A549 (cell line): ENCODE data around the gene IL1F10. TPM values are rescaled to one million over a fixed set of nuclear protein-coding genes. Genes with fewer than 3 reads are reported as not detected.

Experiments used
- ATAC-seq, 2 experiments: fragments of 200-7000 bp in 1 of 2; fragments of >200 bp in 1 of 2; cut with Nextera tagmentation in 1 of 2; cut with Tn5 transposase in 1 of 2; 3 replicates each; pipeline versions ENCODE4 v1.8.0 to v1.9.1; 2018 to 2020; ENCODE audit warnings: mild to moderate bottlenecking in 1 of 2, moderate library complexity in 1 of 2
- CTCF ChIA-PET: fragments of 300-600 bp; sonication (Branson Sonifier 250); formaldehyde crosslinking; extraction: SDS; loops from one replicate; lab custom pipeline; 2021; ENCODE audit warnings: antibody characterized with exemption, inconsistent platforms; lab: Yijun Ruan, JAX
- POLR2A ChIA-PET: fragments of 350-600 bp; formaldehyde crosslinking; extraction: SDS; loops from one replicate; lab custom pipeline; 2021; ENCODE audit warnings: antibody characterized with exemption, inconsistent platforms; lab: Yijun Ruan, JAX
- DNase-seq, 2 experiments: peaks; one replicate each; pipeline versions ENCODE4 v3.0.0 to v3.0.0-alpha.2; 2011 to 2016; ENCODE audit warnings: low read depth in 1 of 2, low spot score in 1 of 2
- FAIRE-seq: peaks from 2 replicates; lab custom pipeline; 2011; peaks lifted over from hg19 to GRCh38; lab: Jason Lieb, UNC
- H3K27ac ChIP-seq, 2 experiments: fragments of >200 bp; sonication (Bioruptor Twin); formaldehyde crosslinking; 3 replicates each; pipeline ENCODE4 v1.5.1; 2016 to 2017
- H3K4me1 ChIP-seq: fragments of >200 bp; sonication (Bioruptor Twin); formaldehyde crosslinking; 3 replicates; pipeline ENCODE4 v1.6.1; 2016
- H3K4me2 ChIP-seq: fragments of >200 bp; sonication (Bioruptor Twin); formaldehyde crosslinking; 3 replicates; pipeline ENCODE4 v1.6.1; 2016
- H3K4me3 ChIP-seq: fragments of >200 bp; sonication (Bioruptor Twin); formaldehyde crosslinking; 3 replicates; pipeline ENCODE4 v1.5.1; 2016
- H3K9me3 ChIP-seq: fragments of >200 bp; sonication (Bioruptor Twin); formaldehyde crosslinking; 3 replicates; pipeline ENCODE4 v1.6.1; 2016
- CBX2 ChIP-seq: fragments of 200-600 bp; sonication (generic); IDR thresholded peaks from 2 replicates; pipeline ENCODE4 v1.6.1; 2016; ENCODE audit warnings: low read depth, mild to moderate bottlenecking, borderline replicate concordance
- CHD2 ChIP-seq: fragments of 150-350 bp; IDR thresholded peaks from 2 replicates; pipeline ENCODE4 v1.6.1; 2014; ENCODE audit warnings: low read length; ENCODE audit not compliant: partially characterized antibody
- E2F6 ChIP-seq: IDR thresholded peaks from 2 replicates; pipeline ENCODE4 v1.6.1; 2012; ENCODE audit warnings: low read depth, borderline replicate concordance
- EHMT2 ChIP-seq: fragments of 200-600 bp; sonication (generic); IDR thresholded peaks from 2 replicates; pipeline ENCODE4 v1.6.1; 2016; ENCODE audit warnings: antibody characterized with exemption, low read depth, mild to moderate bottlenecking, moderate library complexity
- FOSB ChIP-seq: fragments of 250-450 bp; sonication (Bioruptor Pico); IDR thresholded peaks from 2 replicates; pipeline ENCODE4 v1.5.0; 2020; ENCODE audit warnings: mild to moderate bottlenecking, moderate library complexity
- HDAC2 ChIP-seq: fragments of 200-600 bp; sonication (generic); IDR thresholded peaks from 2 replicates; pipeline ENCODE4 v1.6.1; 2016
- HES2 ChIP-seq: fragments of >200 bp; sonication (Bioruptor Twin); formaldehyde crosslinking; IDR thresholded peaks from 2 replicates; pipeline ENCODE4 v1.6.1; 2016
- MAFK ChIP-seq: fragments of 450-650 bp; IDR thresholded peaks from 2 replicates; pipeline ENCODE4 v1.6.1; 2014; ENCODE audit not compliant: partially characterized antibody
- MAZ ChIP-seq: fragments of 150-350 bp; IDR thresholded peaks from 2 replicates; pipeline ENCODE4 v1.6.1; 2014; ENCODE audit warnings: antibody characterized with exemption, low read depth, low read length, borderline replicate concordance
- NFE2L2 ChIP-seq: fragments of 150-350 bp; conservative IDR thresholded peaks from 2 replicates; pipeline ENCODE4 v1.6.1; 2014; ENCODE audit warnings: low read length
- NPAS2 ChIP-seq: fragments of 250-450 bp; sonication (Bioruptor Pico); IDR thresholded peaks from 2 replicates; pipeline ENCODE4 v1.8.0; 2022; ENCODE audit warnings: mild to moderate bottlenecking, moderate library complexity, borderline replicate concordance
- PBX3 ChIP-seq: IDR thresholded peaks from 2 replicates; pipeline ENCODE4 v1.6.1; 2012
- PHF8 ChIP-seq: fragments of 200-600 bp; sonication (generic); IDR thresholded peaks from 2 replicates; pipeline ENCODE4 v1.6.1; 2016; ENCODE audit warnings: low read depth, mild to moderate bottlenecking, antibody characterized with exemption, moderate library complexity, borderline replicate concordance
- RCOR1 ChIP-seq: fragments of 150-350 bp; IDR thresholded peaks from 2 replicates; pipeline ENCODE4 v1.6.1; 2014; ENCODE audit warnings: antibody characterized with exemption, low read length, low read depth
- REST ChIP-seq: fragments of 200-600 bp; sonication (generic); IDR thresholded peaks from 2 replicates; pipeline ENCODE4 v1.6.1; 2016; ENCODE audit warnings: antibody characterized with exemption, mild to moderate bottlenecking, moderate library complexity
- TFCP2L1 ChIP-seq: fragments of 250-450 bp; sonication (Bioruptor Pico); IDR thresholded peaks from 2 replicates; pipeline ENCODE4 v1.5.0; 2021; ENCODE audit warnings: mild to moderate bottlenecking
- WGBS: methylation state at CpG from one replicate; pipeline ENCODE4 v1.1.6; 2017; ENCODE audit errors: missing lambda C conversion rate; 5-methylcytosine and 5-hydroxymethylcytosine counted together
- polyA plus RNA-seq, 4 experiments: library from polyadenylated mRNA; depleted of rRNA in 3 of 4; stranded (reverse); fragments of >200 nt; fragmentation: RNase III in 1 of 4; extraction: RNeasy Plus Mini Kit Qiagen cat#74134 plus additional on column Dnase treatment in 1 of 4; gene quantifications; 2 replicates in 3 of 4; 3 replicates in 1 of 4; pipeline ENCODE4 v1.2.3, GENCODE V29; 2011 to 2017

The IL1F10 gene
- polyA plus RNA-seq, 2 of the 4 experiments (the other 2 are of a cell fraction), result not detected

- FAIRE-seq (no peak), DNase-seq (no peak), ATAC-seq (no peak)
- CTCF ChIA-PET, result interaction anchor here (0.8 to 6.5 kb wide), 6 partner anchors 9 to 59 kb away, joined by 3 to 65 read pairs (median 5); no protein-coding TSS in a partner anchor
- peaks cover 15% of the 10 kb centered on the region for H3K4me1 ChIP-seq
- no peak overlapping the region for H3K27ac ChIP-seq
- no peak overlapping the region for H3K4me2 ChIP-seq
- WGBS, result 38% methylated on average over 4 of the region's 4 CpGs
- POLR2A ChIA-PET, result no interaction called here
- no peaks in the 10 kb centered on the region for H3K9me3 ChIP-seq
- H3K4me3 ChIP-seq, result no peak overlapping the region
- TF ChIP-seq HDAC2 (no peak), MAZ (no peak), TFCP2L1 (CRISPR knock-in tag) (no peak), CBX2 (no peak), RCOR1 (no peak), REST (no peak), HES2 (no peak), PHF8 (no peak), FOSB (CRISPR knock-in tag) (no peak)
These were observed 54.6 kb downstream of the IL1F10 start for GRCh38 chr2:113122364-113122763.

- H3K4me2 ChIP-seq, result no peak overlapping the region
- no peak for TF ChIP-seq NPAS2
- TF ChIP-seq RCOR1, result no peak
- no peak for TF ChIP-seq PBX3
- no peak for TF ChIP-seq E2F6
- no peak for TF ChIP-seq CBX2
- no peak for TF ChIP-seq CHD2
- no peak for TF ChIP-seq REST
- no peak for TF ChIP-seq EHMT2
- no peak for TF ChIP-seq MAFK
- TF ChIP-seq NFE2L2, result no peak
- TF ChIP-seq, all 56 proteins: peak for 0
- CTCF ChIA-PET, result interaction anchor here (6.5 kb wide), 1 partner anchor 14 kb away, joined by 65 read pairs; no protein-coding TSS in a partner anchor
- no peak for FAIRE-seq
- POLR2A ChIA-PET, result no interaction called here
- H3K27ac ChIP-seq, result no peak overlapping the region
- no peaks in the 10 kb centered on the region for H3K9me3 ChIP-seq
- DNase-seq, result no peak
- no peak for ATAC-seq
- no peak overlapping the region for H3K4me3 ChIP-seq
- WGBS, result 50% methylated on average over 3 of the region's 3 CpGs
- peaks cover 15% of the 10 kb centered on the region for H3K4me1 ChIP-seq
These were observed 56.0 kb downstream of the IL1F10 start for GRCh38 chr2:113123726-113124125.
